D341Med (cell line): ENCODE results near the gene LTB4R.

Experiments used
- DNase-seq: peaks from one replicate; pipeline ENCODE4 v3.0.0; 2012; ENCODE audit warnings: low spot score

The LTB4R gene

GRCh38 chr14:24304019-24304387, 7.3 kb upstream of the LTB4R start:
- no peak for DNase-seq

GRCh38 chr14:24307156-24307574, 4.1 kb upstream of the LTB4R start:
- DNase-seq = no peak

DNA sequence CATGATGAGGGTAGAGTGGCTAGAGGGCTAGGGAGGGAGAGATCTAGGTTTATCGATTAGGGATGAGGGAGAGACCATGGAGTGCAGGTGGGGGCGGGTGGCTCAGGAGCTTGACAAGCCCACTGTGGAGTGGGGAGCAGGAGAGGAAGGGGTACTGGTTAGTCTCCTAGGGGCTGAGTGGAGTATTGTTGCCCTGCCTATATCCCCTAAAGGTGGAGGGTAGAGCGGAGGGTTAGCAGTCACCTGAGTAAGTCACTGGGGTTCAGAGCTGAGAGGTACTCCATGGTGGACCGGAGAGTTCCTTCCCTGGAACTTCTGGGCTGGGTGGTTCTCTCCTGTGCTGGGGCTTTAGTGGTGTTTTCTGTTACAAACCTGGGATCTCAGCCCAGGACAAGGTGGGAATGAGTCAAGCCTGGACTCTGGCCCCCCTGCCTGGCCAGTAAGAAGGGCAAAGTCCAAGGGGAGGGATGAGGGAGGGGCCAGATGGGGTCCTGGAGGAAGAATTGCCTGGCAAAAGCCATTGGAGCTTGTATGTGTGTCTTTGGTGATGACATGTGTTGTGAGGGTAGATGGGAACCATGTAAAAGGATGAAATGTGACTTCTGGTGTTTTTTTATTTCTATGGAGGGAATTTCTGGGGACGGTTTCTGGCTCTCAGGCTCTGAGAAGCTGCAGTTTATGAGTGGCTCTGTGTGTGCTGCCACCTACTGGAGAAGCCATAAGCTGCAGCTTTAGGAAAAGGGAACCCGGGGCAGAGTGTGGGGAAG, 3.5 kb upstream of the LTB4R start, which contains the start of gene CIDEB:
Gene CIDEB (minus strand): TSS at position 403 of the 767 bp plus-strand sequence. CDS start 119 bp downstream, at position 284.
- DNase-seq = peak; percentile 84

DNA sequence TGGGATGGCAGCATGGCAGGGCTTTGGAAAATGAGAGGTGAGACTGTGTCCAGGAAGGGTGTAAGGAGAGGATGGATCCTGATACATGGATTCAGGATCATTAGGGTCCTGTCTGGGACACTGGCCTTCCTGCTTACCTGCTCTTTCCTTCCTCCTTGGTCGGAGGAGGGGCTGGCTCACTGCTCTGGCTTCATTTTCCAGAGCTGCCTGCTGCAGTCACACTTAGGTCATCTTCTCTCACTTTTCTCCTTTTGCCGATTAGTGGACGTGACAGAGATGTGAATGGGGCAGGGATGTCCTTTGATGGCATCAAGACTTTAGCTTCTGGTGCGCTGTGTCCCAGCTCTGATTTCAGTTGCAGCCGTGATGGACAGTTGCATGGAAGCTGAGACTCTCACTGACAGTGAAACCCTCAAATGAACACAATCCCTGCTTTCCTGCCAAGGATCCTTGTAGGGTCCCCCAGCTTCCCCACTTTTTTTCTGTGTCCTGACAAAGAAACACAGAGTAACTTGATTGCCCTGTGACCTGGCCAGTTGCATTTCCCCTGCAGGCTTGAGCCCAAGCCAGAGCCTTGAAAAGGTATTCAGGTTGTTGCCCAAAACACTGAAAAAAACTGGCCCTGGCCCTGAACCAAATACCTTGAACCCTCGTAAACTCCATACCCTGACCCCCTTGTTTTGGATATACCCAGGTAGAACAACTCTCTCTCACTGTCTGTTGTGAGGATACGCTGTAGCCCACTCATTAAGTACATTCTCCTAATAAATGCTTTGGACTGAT, 2.8 kb upstream of the LTB4R start:
- no peak for DNase-seq

DNA sequence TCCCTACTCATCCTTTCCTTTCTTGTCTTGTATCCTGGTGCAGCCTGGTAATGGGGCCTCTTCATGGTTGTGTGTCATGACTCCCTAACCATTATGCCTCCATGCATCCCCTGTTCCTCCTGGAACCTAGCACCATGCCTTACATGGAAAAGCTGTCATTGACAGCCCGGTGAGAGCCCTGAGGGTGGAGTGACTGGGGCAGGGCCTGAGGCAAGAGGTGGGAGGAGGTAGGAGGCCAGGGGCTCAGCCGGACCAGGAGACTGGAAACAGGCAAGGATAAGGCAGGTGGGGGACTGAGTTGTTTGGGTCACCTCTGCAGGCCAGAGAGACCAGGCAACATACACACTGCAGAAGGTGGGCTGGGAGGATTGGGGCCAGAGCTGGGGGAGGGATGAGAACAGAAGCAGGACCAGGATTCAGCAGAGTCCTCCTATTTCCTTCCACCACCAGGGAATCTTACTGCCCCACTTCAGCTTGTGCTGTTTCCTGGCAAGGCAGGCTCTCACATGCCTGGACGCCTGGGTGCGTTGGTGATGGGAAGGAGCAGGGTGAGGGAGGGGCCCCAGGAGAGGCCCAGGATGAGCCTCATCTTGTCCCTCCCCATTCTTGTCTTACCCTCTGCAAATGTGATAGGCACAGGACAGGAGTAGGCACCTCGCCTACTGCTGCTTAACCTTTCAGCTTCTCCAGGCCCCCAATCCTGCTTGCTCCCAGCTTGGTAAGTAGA, 1.6 kb upstream of the LTB4R start, which contains the start of gene LTB4R2:
Gene LTB4R2 (plus strand): TSS at position 603 of the 727 bp plus-strand sequence. CDS start 525 bp downstream, outside the sequence.
- no peak for DNase-seq

DNA sequence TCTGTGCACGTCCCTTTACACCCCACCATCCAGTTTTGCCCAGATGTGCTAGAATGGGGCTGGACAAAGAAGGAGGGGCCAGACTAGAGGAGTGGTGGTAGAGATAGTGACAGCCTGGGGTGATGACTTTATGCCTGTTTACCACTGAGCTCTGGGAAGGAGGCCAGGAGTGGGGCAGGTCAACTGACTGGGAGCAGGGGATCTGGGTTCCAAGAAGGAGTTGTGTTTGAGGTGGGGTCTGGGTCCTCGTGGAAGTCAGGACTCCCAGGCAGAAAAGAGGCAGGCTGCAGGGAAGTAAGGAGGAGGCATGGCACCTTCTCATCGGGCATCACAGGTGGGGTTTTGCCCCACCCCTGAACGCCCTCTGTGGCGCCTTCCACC, 1.0 kb upstream of the LTB4R start:
- DNase-seq = no peak

DNA sequence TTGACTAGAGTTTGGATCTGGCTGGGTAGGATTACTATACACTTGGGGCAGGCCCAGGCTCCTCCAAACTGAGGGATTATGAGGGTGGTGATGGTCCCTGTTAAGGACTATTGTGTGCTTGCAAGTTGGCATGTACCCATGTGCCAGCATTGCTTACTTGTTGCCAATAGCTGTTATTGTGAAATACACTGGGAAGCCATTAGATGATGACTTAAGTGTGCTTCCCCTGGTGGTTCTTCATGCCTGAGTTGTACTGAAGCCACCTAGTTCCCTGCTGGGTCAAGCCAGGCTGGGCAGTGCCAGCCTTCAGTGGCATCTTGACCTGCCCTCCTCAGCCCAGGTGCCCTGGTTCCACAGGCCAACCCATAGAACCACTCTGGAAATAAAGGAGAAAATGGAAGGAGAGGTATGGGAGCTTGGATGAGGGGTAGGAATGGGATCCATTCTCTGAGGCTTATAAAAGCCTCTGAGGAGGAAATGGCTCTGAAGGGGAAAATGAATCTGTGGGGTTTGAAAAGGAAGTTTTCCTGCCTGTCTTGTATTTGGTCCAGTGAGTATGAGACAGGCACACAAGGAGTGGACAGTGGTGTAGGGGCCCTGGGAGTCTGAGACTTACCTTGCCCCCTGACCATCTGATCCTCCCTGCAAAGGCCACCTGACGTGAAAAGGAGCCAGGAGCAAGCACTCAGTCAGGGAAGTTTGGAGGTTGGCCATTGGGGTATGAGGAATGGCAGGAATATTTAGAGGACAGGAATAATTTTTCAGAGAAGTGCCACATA, 724 bp downstream of the LTB4R start:
- no peak for DNase-seq

DNA sequence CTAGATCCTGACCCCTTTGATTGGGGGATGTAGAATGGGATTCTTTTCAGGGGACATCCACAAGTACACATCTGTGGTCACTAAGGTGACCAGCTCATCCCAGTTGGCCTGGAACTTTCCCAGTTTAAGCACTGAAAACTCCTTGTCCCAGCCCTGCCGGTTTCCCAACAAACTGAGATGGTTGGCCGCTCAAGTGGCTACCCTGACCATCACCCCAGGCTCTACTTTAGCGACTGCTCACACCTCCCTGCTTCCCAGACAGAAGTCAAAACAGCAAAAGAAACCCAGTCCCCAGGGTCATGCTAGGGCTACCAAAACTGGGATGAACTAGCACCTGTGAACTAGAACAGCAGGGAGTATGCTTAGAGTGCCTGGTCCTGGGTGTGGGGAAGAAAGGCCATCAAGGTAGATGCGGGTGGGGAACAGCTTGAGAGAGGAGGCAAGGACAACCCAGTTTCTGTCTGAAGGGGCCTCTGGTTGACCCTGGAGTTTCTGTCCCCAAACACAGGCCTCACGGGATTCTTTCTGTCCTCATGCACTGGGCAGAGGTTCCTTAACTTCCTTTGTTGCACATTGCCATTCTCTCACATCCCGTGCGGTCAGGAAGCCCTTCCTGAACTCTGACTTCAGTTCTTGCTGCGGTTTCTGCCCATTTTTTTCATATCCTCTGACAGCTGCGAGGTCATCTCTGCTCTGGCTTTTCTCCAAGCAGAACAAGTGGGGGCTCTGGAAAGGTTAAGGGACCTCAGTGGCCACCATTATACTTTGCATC, 1.6 kb downstream of the LTB4R start:
- no peak for DNase-seq

GRCh38 chr14:24313913-24314312, 2.6 kb downstream of the LTB4R start:
- no peak for DNase-seq

DNA sequence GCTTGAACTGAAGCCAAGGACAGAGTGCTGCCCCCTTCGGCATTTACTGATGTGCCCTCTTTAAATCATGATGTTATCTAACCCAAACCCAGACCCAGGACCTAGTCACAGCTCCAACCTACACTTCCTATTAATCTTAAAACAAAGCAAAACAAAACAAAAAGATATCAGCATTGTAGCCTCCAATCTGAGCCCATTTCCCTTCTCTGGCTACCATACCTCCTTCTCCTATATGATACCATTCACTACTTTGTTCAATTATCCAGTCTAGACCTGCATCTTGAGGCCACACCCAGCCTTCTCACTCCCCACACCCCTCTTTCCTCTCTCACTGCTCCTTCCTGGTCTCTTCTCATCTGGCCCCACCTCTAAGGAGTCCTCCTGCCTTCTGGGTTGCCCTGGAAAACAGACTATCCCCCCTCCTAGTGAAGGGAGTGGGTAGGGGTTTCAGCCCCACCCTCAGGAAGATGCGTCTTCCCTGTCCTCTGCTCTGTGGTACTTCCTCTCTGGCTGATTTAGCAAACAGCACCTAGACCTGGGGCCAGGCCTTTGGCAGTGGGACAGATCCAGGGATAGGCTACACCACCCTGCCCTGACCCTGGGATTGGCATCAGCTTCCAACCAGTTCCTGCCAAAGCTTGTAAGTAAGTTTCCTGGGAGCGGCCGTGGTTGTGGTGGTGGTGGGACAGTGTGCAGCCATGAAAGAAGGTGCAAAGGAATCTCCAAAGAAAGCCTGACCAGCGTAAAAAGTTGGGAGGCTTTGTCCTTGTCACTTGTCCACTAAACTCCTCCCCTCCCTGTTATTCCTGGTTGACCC, 3.3 kb downstream of the LTB4R start:
- no peak for DNase-seq

GRCh38 chr14:24315243-24315806, 4.0 kb downstream of the LTB4R start:
- no peak for DNase-seq

- DNase-seq = no peak
Observed at GRCh38 chr14:24315807-24316596, 4.7 kb downstream of the LTB4R start.

- DNase-seq = no peak
Observed at GRCh38 chr14:24316597-24316950, 5.3 kb downstream of the LTB4R start.

- no peak for DNase-seq
Observed at GRCh38 chr14:24317141-24317928, 6.0 kb downstream of the LTB4R start.

DNA sequence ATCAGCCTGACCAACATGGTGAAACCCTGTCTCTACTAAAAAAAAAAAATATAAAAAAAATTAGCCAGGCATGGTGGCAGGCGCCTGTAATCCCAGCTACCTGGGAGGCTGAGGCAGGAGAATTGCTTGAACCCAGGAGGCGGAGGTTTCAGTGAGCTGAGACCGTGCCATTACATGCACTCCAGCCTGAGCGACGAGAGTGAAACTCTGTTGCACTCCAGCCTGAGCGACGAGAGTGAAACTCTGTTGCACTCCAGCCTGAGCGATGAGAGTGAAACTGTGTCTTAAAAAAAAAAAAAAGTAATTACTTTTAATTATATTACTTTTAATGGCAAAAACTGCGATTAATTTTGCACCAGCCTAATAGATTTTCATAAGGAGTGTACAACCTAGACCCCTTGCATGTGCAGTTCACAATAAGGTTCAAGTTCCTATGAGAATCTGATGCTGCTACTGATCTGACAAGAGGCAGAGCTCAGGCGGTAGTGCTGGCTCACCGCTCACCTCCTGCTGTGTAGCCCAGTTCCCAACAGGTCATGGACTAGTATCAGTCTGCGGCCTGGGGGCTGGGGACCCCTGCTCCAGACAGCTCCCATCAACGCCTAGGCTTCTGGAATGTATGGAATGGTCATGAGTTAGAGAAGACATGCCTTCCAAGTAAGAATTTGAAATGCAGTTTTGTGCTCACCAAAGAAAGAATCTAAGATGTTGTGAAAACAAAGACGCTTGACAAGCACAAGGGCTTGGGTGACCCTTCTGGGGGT, 10.1 kb downstream of the LTB4R start:
- no peak for DNase-seq

DNA sequence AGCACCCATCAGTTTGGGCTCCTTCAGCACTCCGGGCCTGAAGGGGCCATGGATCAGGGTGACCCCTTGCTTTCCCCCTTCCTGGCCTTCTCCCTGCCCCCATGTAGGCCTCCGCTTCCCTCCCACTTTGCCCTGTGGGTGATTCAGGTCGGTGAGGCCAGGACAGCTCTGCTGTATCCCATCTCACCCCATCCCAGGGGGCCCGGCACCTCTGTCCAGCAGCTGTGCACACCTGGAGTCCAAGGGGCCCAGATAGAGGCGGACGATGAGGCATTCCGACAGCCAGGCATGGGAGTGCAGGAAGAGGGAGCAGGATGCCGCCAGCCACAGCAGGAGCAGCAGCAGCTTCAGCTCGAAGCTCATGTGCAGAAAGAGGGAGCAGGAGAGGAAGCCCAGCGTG, 11.4 kb downstream of the LTB4R start:
- no peak for DNase-seq

GRCh38 chr14:24323341-24323740, 12.0 kb downstream of the LTB4R start:
- DNase-seq = no peak
